Ovary (tissue), 9 donors: ENCODE results near the gene POGK. TPM values are rescaled to one million over a fixed set of nuclear protein-coding genes. Genes with fewer than 3 reads are reported as not detected.

Source experiments
- DNase-seq, 5 donors: peaks; one replicate each; pipeline ENCODE4 v3.0.0-alpha.2; 2019 to 2020
- H3K27ac ChIP-seq, 2 donors: fragments of 200-600 bp; one replicate each; pipeline versions ENCODE4 v1.5.1 to v1.8.0; 2019 to 2022
- H3K27me3 ChIP-seq: fragments of 200-600 bp; one replicate; pipeline ENCODE4 v1.8.0; 2022
- H3K36me3 ChIP-seq: fragments of 200-600 bp; sonication (generic); one replicate; pipeline ENCODE4 v1.5.1; 2019
- H3K4me1 ChIP-seq: one replicate; pipeline ENCODE4 v1.8.1; 2013; ENCODE audit warnings: mild to moderate bottlenecking, moderate library complexity; ENCODE audit not compliant: insufficient read depth
- H3K4me3 ChIP-seq: fragments of 200-600 bp; sonication (generic); one replicate; pipeline ENCODE4 v1.5.1; 2017
- H3K9me3 ChIP-seq, 2 donors: fragments of 200-600 bp in 1 of 2; sonication (generic) in 1 of 2; one replicate each; pipeline versions ENCODE4 v1.5.1 to v1.8.1; 2013 to 2019; ENCODE audit warnings: mild to moderate bottlenecking in 1 of 2, moderate library complexity in 1 of 2
- CTCF ChIP-seq, 3 donors: fragments of 450-650 bp in 2 of 3; fragments of 200-600 bp in 1 of 3; IDR thresholded peaks; one replicate each; pipeline versions ENCODE4 v1.5.1 to v1.8.0; 2016 to 2022; ENCODE audit warnings: antibody characterized with exemption in 3 of 3, mild to moderate bottlenecking in 1 of 3
- EP300 ChIP-seq: sonication (generic); formaldehyde crosslinking; IDR thresholded peaks from one replicate; pipeline ENCODE4 v1.6.1; 2017; ENCODE audit warnings: antibody characterized with exemption
- POLR2A ChIP-seq: fragments of 450-650 bp; IDR thresholded peaks from one replicate; pipeline ENCODE4 v1.6.1; 2017; ENCODE audit warnings: antibody characterized with exemption, mild to moderate bottlenecking, moderate library complexity
- WGBS, 3 donors: extraction: QIAGEN DNeasy Blood & Tissue Kit in 1 of 3; methylation state at CpG; one replicate each; pipeline versions ENCODE4 v1.1.5 to v1.1.7; 2013 to 2017; 5-methylcytosine and 5-hydroxymethylcytosine counted together
- intact Hi-C, 4 donors: fragments of 100-400 bp; cut with DNase I; formaldehyde crosslinking; loops; one replicate each; pipeline versions ENCODE4 v1.11.0 to v1.15.1; 2022 to 2023
- polyA plus RNA-seq, 2 donors: library from polyadenylated mRNA; stranded (reverse); fragments of 200-250 nt in 1 of 2; fragments of 350-450 nt in 1 of 2; fragmentation: Illumina TruSeq in 1 of 2; extraction: RNeasy Lipid Tissue Mini Kit (QIAGEN cat#74804) in 1 of 2; gene quantifications; one replicate each; pipeline ENCODE4 v1.2.3, GENCODE V29; 2013 to 2014
- total RNA-seq, 7 donors: library from RNA; depleted of rRNA in 2 of 7; stranded (reverse); fragments of >200 nt in 2 of 7; fragmentation: NEBNext Ultra II Directional in 3 of 7; extraction: Animal tissue kit (Norgen Biotek cat#: 25700) in 3 of 7; gene quantifications; one replicate each; pipeline versions ENCODE4 v1.1.0 to v1.2.4, GENCODE V29; 2016 to 2023
- donor health status: DM: no; HTN: no; CAD: no; lungs with moderate emphysema.
- donor health status: DM: no; HTN: no; CAD: no.
- donor health status: Bipolar disorder and iron deficiency.
- donor health status: DM: yes; HTN: yes; CAD: no.
- donor health status: DM: no; HTN: no; CAD: no.
- donor health status: DM: yes; HTN: yes; CAD: no.

Gene POGK
- total and polyA plus RNA-seq, 9 donors: 12.7 to 44.5 (median 36.2) TPM

GRCh38 chr1:166813508-166814223, 25.6 kb upstream of the POGK start:
- no peak for TF ChIP-seq POLR2A
- no peak for TF ChIP-seq EP300
- no peak for TF ChIP-seq CTCF (IDR thresholded peaks at IDR 0.05)
- intact Hi-C loops: no loop called here
- WGBS, 3 donors: 6 to 31% (median 6%) methylated on average over 2 of the region's 2 CpGs
- no peaks in the 10 kb centered on the region for H3K4me1 ChIP-seq
- no peak for DNase-seq
- H3K27me3 ChIP-seq: no peaks in the 10 kb centered on the region
- H3K9me3 ChIP-seq: no peaks in the 10 kb centered on the region
- no peaks in the 10 kb centered on the region for H3K36me3 ChIP-seq
- no peak overlapping the region for H3K27ac ChIP-seq
- no peak overlapping the region for H3K4me3 ChIP-seq

GRCh38 chr1:166814611-166815010, 24.7 kb upstream of the POGK start:
- Histone ChIP-seq H3K27me3 (no peaks in the 10 kb centered on the region), H3K4me3 (no peak overlapping the region), H3K9me3 (no peaks in the 10 kb centered on the region), H3K4me1 (no peaks in the 10 kb centered on the region), H3K36me3 (no peaks in the 10 kb centered on the region), H3K27ac (no peak overlapping the region)
- intact Hi-C loops: no loop called here
- WGBS, 3 donors: 5 to 24% (median 9%) methylated on average over 2 of the region's 2 CpGs
- no peak for DNase-seq
- no peak for TF ChIP-seq CTCF (IDR thresholded peaks at IDR 0.05)
- no peak for TF ChIP-seq EP300
- no peak for TF ChIP-seq POLR2A

- Histone ChIP-seq H3K36me3 (no peaks in the 10 kb centered on the region), H3K27ac (no peak overlapping the region), H3K4me1 (no peaks in the 10 kb centered on the region), H3K27me3 (no peaks in the 10 kb centered on the region), H3K9me3 (no peaks in the 10 kb centered on the region), H3K4me3 (no peak overlapping the region)
- intact Hi-C loops: no loop called here
- no peak for DNase-seq
- 67 to 72% (median 70%) methylated on average over 2 of the region's 2 CpGs for WGBS, 3 donors
- TF ChIP-seq CTCF (IDR thresholded peaks at IDR 0.05): no peak
- TF ChIP-seq POLR2A: no peak
- TF ChIP-seq EP300: no peak
Observed at GRCh38 chr1:166819974-166820373, 19.3 kb upstream of the POGK start.

- intact Hi-C loops: no loop called here
- no peaks in the 10 kb centered on the region for H3K27me3 ChIP-seq
Observed at GRCh38 chr1:166822385-166822784, 16.9 kb upstream of the POGK start.

More at GRCh38 chr1:166822385-166822784, 16.9 kb upstream of the POGK start:
- TF ChIP-seq POLR2A (no peak), CTCF (IDR thresholded peaks at IDR 0.05) (no peak), EP300 (no peak)
- Histone ChIP-seq H3K9me3 (no peaks in the 10 kb centered on the region), H3K27ac (no peak overlapping the region), H3K36me3 (no peaks in the 10 kb centered on the region), H3K4me1 (no peaks in the 10 kb centered on the region), H3K4me3 (no peak overlapping the region)
- DNase-seq: no peak
- WGBS, 3 donors: 53 to 56% (median 53%) methylated on average over 7 of the region's 7 CpGs
